ENCODE results near the gene HTR3A.

The HTR3A gene

DNA sequence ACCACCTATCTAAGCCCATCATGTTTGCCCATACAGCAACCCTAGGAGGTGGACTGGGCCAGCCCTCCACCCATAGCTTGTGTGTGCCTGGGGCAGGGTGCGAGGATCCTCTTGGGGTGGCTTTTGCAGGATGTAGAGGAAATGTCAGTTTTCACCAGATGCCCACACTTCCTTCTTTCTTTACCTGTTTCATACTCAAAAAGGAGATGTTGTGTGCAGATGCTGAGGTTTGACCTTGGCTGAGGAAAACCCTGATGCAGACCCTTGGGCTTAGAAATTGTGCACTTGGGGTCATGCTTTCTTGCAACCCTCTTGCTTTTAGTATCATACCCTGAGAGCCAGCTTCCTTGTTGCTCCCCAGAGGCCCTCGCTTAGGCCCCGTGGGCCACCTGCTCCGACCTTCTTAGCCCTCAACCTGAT lies 2.2 kb downstream of the HTR3A start:
- no peak for TF ChIP-seq Cebpa-rat (IDR thresholded peaks at IDR 0.05)

DNA sequence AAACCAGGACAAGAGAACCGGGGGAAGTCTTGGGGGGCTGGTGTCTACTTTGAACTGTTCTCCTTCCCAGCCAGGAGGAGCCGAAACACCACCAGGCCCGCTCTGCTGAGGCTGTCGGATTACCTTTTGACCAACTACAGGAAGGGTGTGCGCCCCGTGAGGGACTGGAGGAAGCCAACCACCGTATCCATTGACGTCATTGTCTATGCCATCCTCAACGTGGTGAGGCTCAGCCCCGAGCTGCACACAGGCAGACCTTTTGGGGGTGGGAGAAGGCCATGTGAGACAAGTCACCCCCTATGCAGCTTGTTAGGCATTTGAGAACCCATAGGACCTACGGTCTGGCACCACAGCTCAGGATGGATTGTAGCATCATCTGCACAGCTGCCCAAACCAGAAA lies 2.8 kb downstream of the HTR3A start:
- Histone ChIP-seq H3K9me3 (no peaks in the 10 kb centered on the region), H3K9ac (no peak overlapping the region), H3K4me1 (peaks cover 42% of the 10 kb centered on the region), H3K36me3 (no peaks in the 10 kb centered on the region), H3K27ac (no peak overlapping the region), H3K27me3 (0 out of 2 replicates have a peak, but pooled peaks cover 8% of the 10 kb centered on the region), H4K20me1 (peaks cover 9% of the 10 kb centered on the region; the same call in 1 of the 2 replicates), H3K4me3 (no peak overlapping the region), H3K4me2 (peak overlapping the region; percentile 75)
- no peak for TF ChIP-seq Cebpa-rat (IDR thresholded peaks at IDR 0.05)

More for the DNA sequence above, 2.2 kb downstream of the HTR3A start:
- peak overlapping the region; percentile 75 for H3K4me2 ChIP-seq
- H3K4me3 ChIP-seq: no peak overlapping the region
- no peak overlapping the region for H3K9ac ChIP-seq
- H4K20me1 ChIP-seq: peaks cover 9% of the 10 kb centered on the region; the same call in 1 of the 2 replicates
- 0 out of 2 replicates have a peak, but pooled peaks cover 8% of the 10 kb centered on the region for H3K27me3 ChIP-seq
- no peaks in the 10 kb centered on the region for H3K9me3 ChIP-seq
- H3K36me3 ChIP-seq: no peaks in the 10 kb centered on the region
- H3K4me1 ChIP-seq: peaks cover 42% of the 10 kb centered on the region
- H3K27ac ChIP-seq: no peak overlapping the region

DNA sequence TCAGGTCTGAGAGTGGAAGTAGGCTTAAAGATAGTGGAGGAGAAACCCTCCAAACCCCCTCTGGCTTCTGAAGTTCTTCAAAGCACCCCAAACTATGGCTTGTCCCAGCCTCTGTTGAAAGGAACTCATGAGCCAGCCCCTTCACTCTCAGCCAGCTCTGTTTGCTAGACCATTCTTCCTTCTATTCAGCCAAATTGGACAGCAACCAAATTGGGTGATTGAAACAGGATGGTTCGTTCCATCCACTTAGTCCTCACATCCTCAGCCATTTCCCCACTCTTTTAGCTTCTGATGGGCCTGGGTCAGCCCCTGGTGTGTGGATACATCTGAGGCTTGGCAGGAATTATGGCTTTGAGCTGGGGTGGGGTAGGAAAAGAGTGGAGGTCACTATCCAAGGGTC lies 4.5 kb downstream of the HTR3A start:
- H3K27me3 ChIP-seq: 0 out of 2 replicates have a peak, but pooled peaks cover 8% of the 10 kb centered on the region

DNA sequence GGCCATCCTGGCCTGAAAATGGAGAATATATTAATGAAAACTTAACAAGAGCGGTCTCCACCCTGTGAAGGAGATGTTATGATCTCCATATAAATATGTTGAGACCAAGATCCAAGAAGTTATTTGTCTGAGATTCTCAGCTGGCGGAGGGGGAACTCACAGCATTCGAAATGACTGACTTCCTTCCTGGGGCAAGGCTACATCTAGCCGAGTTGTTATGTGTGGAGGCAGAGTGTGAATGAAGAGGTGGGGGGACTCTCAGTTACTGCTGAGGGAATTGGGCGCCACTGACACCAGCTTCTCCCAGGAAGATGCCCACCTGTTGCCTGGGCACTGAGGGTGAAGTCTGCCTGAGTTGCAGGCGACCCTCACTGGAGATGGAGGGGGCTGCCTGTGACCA lies 5.9 kb downstream of the HTR3A start:
- 0 out of 2 replicates have a peak, but pooled peaks cover 5% of the 10 kb centered on the region for H3K27me3 ChIP-seq
- H3K9me3 ChIP-seq: no peaks in the 10 kb centered on the region
- H3K4me2 ChIP-seq: no peak overlapping the region
- H3K4me1 ChIP-seq: peaks cover 30% of the 10 kb centered on the region
- H3K9ac ChIP-seq: no peak overlapping the region
- no peaks in the 10 kb centered on the region; the same call in 1 of the 2 replicates for H4K20me1 ChIP-seq
- H3K36me3 ChIP-seq: no peaks in the 10 kb centered on the region
- no peak for TF ChIP-seq Cebpa-rat (IDR thresholded peaks at IDR 0.05)
- H3K4me3 ChIP-seq: no peak overlapping the region
- no peak overlapping the region for H3K27ac ChIP-seq

More for the DNA sequence above, 4.5 kb downstream of the HTR3A start:
- Histone ChIP-seq H3K4me3 (no peak overlapping the region), H3K9me3 (no peaks in the 10 kb centered on the region), H3K36me3 (no peaks in the 10 kb centered on the region), H3K9ac (no peak overlapping the region), H3K4me2 (no peak overlapping the region), H3K27ac (no peak overlapping the region), H4K20me1 (peaks cover 9% of the 10 kb centered on the region; the same call in 1 of the 2 replicates), H3K4me1 (peaks cover 42% of the 10 kb centered on the region)
- TF ChIP-seq Cebpa-rat (IDR thresholded peaks at IDR 0.05): no peak

DNA sequence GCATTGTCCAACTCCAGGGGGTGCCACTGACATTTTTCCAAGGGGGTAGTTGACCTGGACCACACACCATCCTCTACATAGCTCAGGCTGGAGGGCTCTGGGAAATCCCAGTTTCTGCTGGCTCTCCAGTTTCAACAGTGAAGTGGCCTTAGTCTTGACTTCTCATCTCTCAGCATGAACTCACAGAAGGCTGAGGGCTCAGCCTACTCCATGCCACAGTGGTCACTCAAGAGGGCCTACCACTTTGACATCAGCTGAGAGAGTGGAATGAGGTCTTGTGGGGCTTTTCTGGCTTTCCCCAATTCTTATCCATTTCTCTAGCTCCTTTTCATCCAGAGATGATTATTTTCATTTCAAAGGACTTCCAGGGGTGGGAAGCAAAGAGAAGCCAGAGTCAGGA lies 7.4 kb downstream of the HTR3A start:
- H3K4me1 ChIP-seq: peaks cover 15% of the 10 kb centered on the region
- TF ChIP-seq Cebpa-rat (IDR thresholded peaks at IDR 0.05): no peak
- no peak overlapping the region for H3K4me3 ChIP-seq

DNA sequence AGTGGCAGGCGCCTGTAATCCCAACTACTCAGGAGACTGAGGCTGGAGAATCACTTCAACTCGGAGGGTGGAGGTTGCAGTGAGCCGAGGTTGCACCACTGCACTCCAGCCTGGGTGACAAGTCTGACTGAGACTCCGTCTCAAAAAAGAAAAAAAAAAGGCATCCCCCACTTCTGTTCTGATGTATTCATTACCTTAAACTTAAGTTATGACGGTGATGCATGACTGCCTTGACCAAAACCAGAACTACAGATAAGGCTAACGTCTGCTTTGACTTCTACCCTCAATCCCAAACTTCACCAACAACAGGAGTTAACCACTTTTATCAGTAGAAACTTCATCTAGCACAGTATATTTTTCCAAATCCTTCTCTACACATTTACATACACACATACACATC lies 9.9 kb downstream of the HTR3A start:
- no peak overlapping the region for H3K9ac ChIP-seq
- no peak overlapping the region for H3K27ac ChIP-seq
- H3K4me3 ChIP-seq: no peak overlapping the region
- H3K36me3 ChIP-seq: no peaks in the 10 kb centered on the region
- H3K4me2 ChIP-seq: no peak overlapping the region
- no peaks in the 10 kb centered on the region for H3K4me1 ChIP-seq
- no peak for TF ChIP-seq Cebpa-rat (IDR thresholded peaks at IDR 0.05)
- no peaks in the 10 kb centered on the region; the same call in 1 of the 2 replicates for H4K20me1 ChIP-seq
- H3K9me3 ChIP-seq: no peaks in the 10 kb centered on the region
- H3K27me3 ChIP-seq: no peaks in the 10 kb centered on the region

More for the DNA sequence above, 7.4 kb downstream of the HTR3A start:
- no peaks in the 10 kb centered on the region for H3K27me3 ChIP-seq
- no peak overlapping the region for H3K4me2 ChIP-seq
- no peaks in the 10 kb centered on the region for H3K9me3 ChIP-seq
- H3K27ac ChIP-seq: no peak overlapping the region
- H3K9ac ChIP-seq: no peak overlapping the region
- H3K36me3 ChIP-seq: no peaks in the 10 kb centered on the region
- no peaks in the 10 kb centered on the region; the same call in 1 of the 2 replicates for H4K20me1 ChIP-seq

DNA sequence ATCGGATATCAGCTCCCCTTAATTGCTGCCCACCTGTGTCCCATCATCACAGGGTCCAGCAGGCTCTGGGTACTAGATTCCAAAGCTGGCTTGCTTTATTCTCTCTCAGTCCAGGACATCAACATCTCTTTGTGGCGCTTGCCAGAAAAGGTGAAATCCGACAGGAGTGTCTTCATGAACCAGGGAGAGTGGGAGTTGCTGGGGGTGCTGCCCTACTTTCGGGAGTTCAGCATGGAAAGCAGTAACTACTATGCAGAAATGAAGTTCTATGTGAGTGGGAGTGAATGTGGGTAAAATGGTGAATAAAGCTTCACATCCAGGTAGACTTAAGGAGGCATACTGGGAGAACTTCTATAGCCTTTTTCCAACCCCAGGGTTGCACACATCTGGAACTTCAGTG lies 11.0 kb downstream of the HTR3A start:
- H3K27me3 ChIP-seq: no peaks in the 10 kb centered on the region
- H3K4me1 ChIP-seq: no peaks in the 10 kb centered on the region
- no peak overlapping the region for H3K9ac ChIP-seq
- TF ChIP-seq Cebpa-rat (IDR thresholded peaks at IDR 0.05): no peak
- no peaks in the 10 kb centered on the region; the same call in 1 of the 2 replicates for H4K20me1 ChIP-seq
- no peaks in the 10 kb centered on the region for H3K9me3 ChIP-seq
- no peaks in the 10 kb centered on the region for H3K36me3 ChIP-seq
- no peak overlapping the region for H3K4me3 ChIP-seq
- H3K27ac ChIP-seq: no peak overlapping the region
- no peak overlapping the region for H3K4me2 ChIP-seq

DNA sequence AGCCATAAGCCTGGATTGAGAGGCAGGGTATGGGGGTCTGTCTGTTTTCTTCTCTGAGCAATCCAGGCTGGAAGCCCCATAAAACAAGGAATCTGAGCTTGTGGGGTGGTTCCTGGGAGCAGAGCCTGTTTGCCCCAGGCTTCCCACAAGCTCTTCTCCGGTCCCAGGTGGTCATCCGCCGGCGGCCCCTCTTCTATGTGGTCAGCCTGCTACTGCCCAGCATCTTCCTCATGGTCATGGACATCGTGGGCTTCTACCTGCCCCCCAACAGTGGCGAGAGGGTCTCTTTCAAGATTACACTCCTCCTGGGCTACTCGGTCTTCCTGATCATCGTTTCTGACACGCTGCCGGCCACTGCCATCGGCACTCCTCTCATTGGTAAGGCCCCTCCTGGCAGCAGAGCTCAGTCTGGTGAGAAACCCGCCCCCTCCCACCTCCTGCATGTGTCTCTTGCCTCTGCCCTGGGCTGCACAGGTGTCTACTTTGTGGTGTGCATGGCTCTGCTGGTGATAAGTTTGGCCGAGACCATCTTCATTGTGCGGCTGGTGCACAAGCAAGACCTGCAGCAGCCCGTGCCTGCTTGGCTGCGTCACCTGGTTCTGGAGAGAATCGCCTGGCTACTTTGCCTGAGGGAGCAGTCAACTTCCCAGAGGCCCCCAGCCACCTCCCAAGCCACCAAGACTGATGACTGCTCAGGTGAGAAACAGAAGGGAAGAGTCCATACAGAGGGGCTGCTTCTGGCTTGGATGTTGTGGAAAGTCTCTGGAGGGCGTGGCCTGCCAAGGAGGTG lies 11.6 kb downstream of the HTR3A start:
- Histone ChIP-seq H3K9me3 (no peaks in the 10 kb centered on the region), H3K4me1 (no peaks in the 10 kb centered on the region), H3K36me3 (no peaks in the 10 kb centered on the region), H3K27me3 (no peaks in the 10 kb centered on the region), H3K4me3 (no peak overlapping the region), H4K20me1 (peaks cover 4% of the 10 kb centered on the region; the same call in 1 of the 2 replicates), H3K4me2 (no peak overlapping the region), H3K9ac (no peak overlapping the region), H3K27ac (no peak overlapping the region)
- TF ChIP-seq Cebpa-rat (IDR thresholded peaks at IDR 0.05): no peak

DNA sequence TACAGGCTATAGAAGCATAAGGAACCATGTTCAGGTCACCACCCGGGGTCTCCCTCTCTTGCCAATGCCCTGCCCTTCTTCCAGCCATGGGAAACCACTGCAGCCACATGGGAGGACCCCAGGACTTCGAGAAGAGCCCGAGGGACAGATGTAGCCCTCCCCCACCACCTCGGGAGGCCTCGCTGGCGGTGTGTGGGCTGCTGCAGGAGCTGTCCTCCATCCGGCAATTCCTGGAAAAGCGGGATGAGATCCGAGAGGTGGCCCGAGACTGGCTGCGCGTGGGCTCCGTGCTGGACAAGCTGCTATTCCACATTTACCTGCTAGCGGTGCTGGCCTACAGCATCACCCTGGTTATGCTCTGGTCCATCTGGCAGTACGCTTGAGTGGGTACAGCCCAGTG lies 14.5 kb downstream of the HTR3A start:
- H3K9ac ChIP-seq: no peak overlapping the region
- no peak overlapping the region for H3K4me2 ChIP-seq
- no peak overlapping the region for H3K27ac ChIP-seq
- no peaks in the 10 kb centered on the region for H3K9me3 ChIP-seq
- no peaks in the 10 kb centered on the region for H3K36me3 ChIP-seq
- TF ChIP-seq Cebpa-rat (IDR thresholded peaks at IDR 0.05): no peak
- no peaks in the 10 kb centered on the region for H3K4me1 ChIP-seq
- peaks cover 15% of the 10 kb centered on the region; the same call in 1 of the 2 replicates for H4K20me1 ChIP-seq
- no peak overlapping the region for H3K4me3 ChIP-seq
- H3K27me3 ChIP-seq: no peaks in the 10 kb centered on the region

DNA sequence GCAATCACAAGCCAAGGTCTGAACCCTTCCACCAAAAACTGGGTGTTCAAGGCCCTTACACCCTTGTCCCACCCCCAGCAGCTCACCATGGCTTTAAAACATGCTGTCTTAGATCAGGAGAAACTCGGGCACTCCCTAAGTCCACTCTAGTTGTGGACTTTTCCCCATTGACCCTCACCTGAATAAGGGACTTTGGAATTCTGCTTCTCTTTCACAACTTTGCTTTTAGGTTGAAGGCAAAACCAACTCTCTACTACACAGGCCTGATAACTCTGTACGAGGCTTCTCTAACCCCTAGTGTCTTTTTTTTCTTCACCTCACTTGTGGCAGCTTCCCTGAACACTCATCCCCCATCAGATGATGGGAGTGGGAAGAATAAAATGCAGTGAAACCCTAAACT lies 15.0 kb downstream of the HTR3A start:
- Histone ChIP-seq H3K4me3 (no peak overlapping the region), H3K36me3 (no peaks in the 10 kb centered on the region), H3K27ac (no peak overlapping the region), H3K9ac (no peak overlapping the region), H3K4me2 (no peak overlapping the region), H4K20me1 (peaks cover 15% of the 10 kb centered on the region; the same call in 1 of the 2 replicates), H3K27me3 (no peaks in the 10 kb centered on the region), H3K4me1 (no peaks in the 10 kb centered on the region), H3K9me3 (no peaks in the 10 kb centered on the region)
- no peak for TF ChIP-seq Cebpa-rat (IDR thresholded peaks at IDR 0.05)
